Type B pancreatic cell (in vitro differentiated cells): ENCODE measurements around the gene PCYT1A. TPM values are rescaled to one million over a fixed set of nuclear protein-coding genes. Genes with fewer than 3 reads are reported as not detected.

Source experiments
- DNase-seq: peaks from one replicate; pipeline ENCODE4 v3.0.0; 2021; ENCODE audit warnings: mixed read lengths; ENCODE audit not compliant: unreplicated experiment; ENCODE audit errors: extremely low spot score
- H3K27ac Mint-ChIP-seq: 2 replicates; pipeline ENCODE4 v1.8.0; 2021; ENCODE audit warnings: mild to moderate bottlenecking, mixed read lengths
- H3K27me3 Mint-ChIP-seq: 2 replicates; pipeline ENCODE4 v1.8.0; 2021; ENCODE audit warnings: mixed read lengths
- H3K36me3 Mint-ChIP-seq: 2 replicates; pipeline ENCODE4 v1.8.0; 2021; ENCODE audit warnings: mixed read lengths
- H3K4me1 Mint-ChIP-seq: one replicate; pipeline ENCODE4 v1.8.0; 2021; ENCODE audit warnings: mixed read lengths; ENCODE audit not compliant: unreplicated experiment
- H3K4me3 Mint-ChIP-seq: 2 replicates; pipeline ENCODE4 v1.8.0; 2021; ENCODE audit warnings: mild to moderate bottlenecking, mixed read lengths
- H3K9me3 Mint-ChIP-seq: 2 replicates; pipeline ENCODE4 v1.8.0; 2021; ENCODE audit warnings: mixed read lengths
- total RNA-seq: library from RNA; stranded (reverse); gene quantifications from 2 replicates; pipeline ENCODE4 v1.2.1, GENCODE V29; 2021; ENCODE audit warnings: low replicate concordance
- TF ChIP-seq, protein P1 (sequence below): fragments of 200-600 bp; sonication (generic); conservative IDR thresholded peaks from 2 replicates; pipeline ENCODE4 v1.5.0; 2021; ENCODE audit warnings: antibody characterized with exemption, mild to moderate bottlenecking

PCYT1A gene
- total RNA-seq, 1 donor from 2014 or later = 39.0 TPM

DNA sequence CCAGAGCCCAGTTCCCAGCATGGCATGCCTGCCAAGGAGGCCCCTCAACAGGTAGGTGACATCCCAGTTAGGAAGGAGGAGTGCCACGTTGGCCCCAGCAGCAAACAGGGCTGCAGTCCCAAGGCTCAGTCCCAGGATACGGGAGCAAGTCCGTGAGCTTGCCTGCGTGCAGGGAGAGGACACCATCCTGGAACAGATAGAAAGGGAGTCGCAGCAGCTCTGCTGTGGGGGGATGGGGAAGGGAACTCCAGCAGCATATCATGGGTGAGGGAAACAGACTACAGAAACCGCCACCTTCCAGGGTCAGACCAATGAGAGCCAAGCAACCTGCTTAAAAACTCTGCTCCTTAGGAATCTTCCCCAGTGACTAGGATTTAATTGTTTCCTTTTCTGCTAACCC is 39.9 kb upstream of the PCYT1A start:
- Mint-ChIP-seq H3K36me3 (no peaks in the 10 kb centered on the region), H3K4me3 (no peak overlapping the region), H3K4me1 (no peaks in the 10 kb centered on the region), H3K27ac (no peak overlapping the region), H3K9me3 (no peaks in the 10 kb centered on the region), H3K27me3 (peaks cover 3% of the 10 kb centered on the region)
- TF ChIP-seq, protein P1, sequence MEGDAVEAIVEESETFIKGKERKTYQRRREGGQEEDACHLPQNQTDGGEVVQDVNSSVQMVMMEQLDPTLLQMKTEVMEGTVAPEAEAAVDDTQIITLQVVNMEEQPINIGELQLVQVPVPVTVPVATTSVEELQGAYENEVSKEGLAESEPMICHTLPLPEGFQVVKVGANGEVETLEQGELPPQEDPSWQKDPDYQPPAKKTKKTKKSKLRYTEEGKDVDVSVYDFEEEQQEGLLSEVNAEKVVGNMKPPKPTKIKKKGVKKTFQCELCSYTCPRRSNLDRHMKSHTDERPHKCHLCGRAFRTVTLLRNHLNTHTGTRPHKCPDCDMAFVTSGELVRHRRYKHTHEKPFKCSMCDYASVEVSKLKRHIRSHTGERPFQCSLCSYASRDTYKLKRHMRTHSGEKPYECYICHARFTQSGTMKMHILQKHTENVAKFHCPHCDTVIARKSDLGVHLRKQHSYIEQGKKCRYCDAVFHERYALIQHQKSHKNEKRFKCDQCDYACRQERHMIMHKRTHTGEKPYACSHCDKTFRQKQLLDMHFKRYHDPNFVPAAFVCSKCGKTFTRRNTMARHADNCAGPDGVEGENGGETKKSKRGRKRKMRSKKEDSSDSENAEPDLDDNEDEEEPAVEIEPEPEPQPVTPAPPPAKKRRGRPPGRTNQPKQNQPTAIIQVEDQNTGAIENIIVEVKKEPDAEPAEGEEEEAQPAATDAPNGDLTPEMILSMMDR = no peak
- no peak for DNase-seq

DNA sequence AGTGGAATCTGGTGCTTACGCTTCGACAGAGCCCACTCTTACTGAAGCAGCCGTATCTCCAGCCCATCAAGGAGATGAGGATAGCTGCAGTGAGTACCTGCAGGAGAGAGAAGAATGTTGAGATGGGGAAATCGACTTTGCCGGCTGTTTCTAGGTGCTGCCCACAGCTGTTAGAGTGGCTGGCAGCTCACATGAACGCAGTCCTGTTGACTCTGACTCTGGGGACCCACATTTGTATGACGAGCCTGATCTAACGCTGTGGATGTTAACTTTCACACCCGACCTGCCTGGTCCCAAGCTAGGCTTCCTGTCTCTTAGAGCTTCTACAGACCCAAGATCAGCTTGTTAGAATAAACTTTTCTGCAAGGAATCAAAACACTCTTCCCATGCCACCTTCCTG is 39.4 kb upstream of the PCYT1A start:
- TF ChIP-seq, protein P1 = no peak
- no peaks in the 10 kb centered on the region for H3K4me1 Mint-ChIP-seq
- no peak overlapping the region for H3K27ac Mint-ChIP-seq
- DNase-seq = no peak
- no peaks in the 10 kb centered on the region for H3K9me3 Mint-ChIP-seq
- H3K27me3 Mint-ChIP-seq = peaks cover 3% of the 10 kb centered on the region
- no peaks in the 10 kb centered on the region for H3K36me3 Mint-ChIP-seq
- H3K4me3 Mint-ChIP-seq = no peak overlapping the region

DNA sequence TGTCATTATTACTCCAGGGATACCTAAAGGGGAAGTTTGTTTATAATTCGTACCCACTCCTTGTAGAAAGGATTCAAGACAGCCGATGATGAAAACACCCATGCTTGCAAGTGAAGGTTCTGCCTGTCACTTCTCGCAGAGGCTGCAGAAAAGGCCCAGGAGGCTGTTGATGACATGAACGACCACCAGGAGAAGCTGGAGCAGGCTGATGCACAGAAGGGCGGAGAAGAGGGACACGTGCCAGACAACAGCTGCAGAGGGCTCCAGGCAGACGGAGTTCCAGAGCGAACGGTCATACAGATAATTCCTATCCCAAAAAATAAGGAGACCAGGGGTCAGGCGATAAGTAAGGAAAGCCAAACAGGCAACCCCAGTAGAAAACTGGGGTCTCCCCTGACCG is 36.2 kb upstream of the PCYT1A start:
- no peak for DNase-seq
- Mint-ChIP-seq H3K9me3 (no peaks in the 10 kb centered on the region), H3K4me1 (no peaks in the 10 kb centered on the region), H3K4me3 (no peak overlapping the region), H3K36me3 (no peaks in the 10 kb centered on the region), H3K27me3 (peaks cover 3% of the 10 kb centered on the region), H3K27ac (no peak overlapping the region)
- TF ChIP-seq, protein P1 = peak; percentile 58

GRCh38 chr3:196323016-196323415 is 35.5 kb upstream of the PCYT1A start:
- H3K9me3 Mint-ChIP-seq = no peaks in the 10 kb centered on the region

DNA sequence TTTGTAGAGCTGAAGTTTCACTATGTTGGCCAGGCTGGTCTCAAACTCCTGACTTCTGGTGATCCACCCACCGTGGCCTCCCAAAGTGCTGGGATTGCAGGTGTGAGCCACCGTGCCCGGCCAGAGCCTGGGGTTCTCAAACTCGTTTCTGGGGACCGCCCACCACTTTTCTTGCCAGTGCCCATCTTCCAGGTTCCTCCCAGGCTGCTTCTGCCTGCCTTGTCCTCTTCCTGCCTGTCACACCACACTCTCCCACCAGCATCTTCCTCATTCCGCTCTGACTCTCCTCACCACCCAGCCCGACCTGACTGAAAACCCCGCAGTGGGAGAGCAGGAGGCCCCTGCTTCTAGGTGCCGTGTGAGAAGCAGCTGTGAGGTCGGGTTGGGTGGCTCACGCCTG is 33.6 kb upstream of the PCYT1A start:
- Mint-ChIP-seq H3K27me3 (peaks cover 3% of the 10 kb centered on the region), H3K9me3 (no peaks in the 10 kb centered on the region), H3K36me3 (no peaks in the 10 kb centered on the region), H3K27ac (no peak overlapping the region), H3K4me3 (no peak overlapping the region), H3K4me1 (no peaks in the 10 kb centered on the region)
- DNase-seq = no peak
- TF ChIP-seq, protein P1 = no peak

More at GRCh38 chr3:196323016-196323415, 35.5 kb upstream of the PCYT1A start:
- Mint-ChIP-seq H3K36me3 (no peaks in the 10 kb centered on the region), H3K27ac (no peak overlapping the region), H3K4me1 (no peaks in the 10 kb centered on the region), H3K27me3 (peaks cover 3% of the 10 kb centered on the region), H3K4me3 (no peak overlapping the region)
- TF ChIP-seq, protein P1 = no peak
- no peak for DNase-seq

DNA sequence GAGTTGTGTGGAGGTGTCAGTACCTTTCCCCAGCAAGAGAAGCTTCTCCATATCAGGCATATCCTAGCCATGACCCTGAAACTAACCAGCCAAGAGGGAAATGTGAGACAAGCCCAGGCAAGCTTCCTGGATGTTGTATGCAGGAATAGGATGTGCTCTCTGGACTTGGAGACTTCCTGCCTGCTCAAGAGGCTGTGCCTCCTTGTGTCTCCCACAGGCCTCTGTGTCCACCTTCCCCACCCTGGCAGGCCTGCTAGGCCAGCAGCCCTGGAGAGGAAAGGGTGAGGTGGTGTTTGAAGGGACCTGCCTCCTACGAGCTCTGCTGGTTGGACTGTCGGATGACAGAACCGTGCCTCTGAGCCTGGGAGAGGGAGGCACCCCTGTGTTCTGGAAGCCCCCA is 32.6 kb upstream of the PCYT1A start:
- no peaks in the 10 kb centered on the region for H3K4me1 Mint-ChIP-seq
- H3K36me3 Mint-ChIP-seq = no peaks in the 10 kb centered on the region
- no peaks in the 10 kb centered on the region for H3K9me3 Mint-ChIP-seq
- no peak for DNase-seq
- TF ChIP-seq, protein P1 = no peak
- H3K27ac Mint-ChIP-seq = no peak overlapping the region
- peaks cover 3% of the 10 kb centered on the region for H3K27me3 Mint-ChIP-seq
- peak overlapping the region; percentile 57 for H3K4me3 Mint-ChIP-seq
